Calu3 (cell line): ENCODE data around the gene IFNAR1. TPM values are rescaled to one million over a fixed set of nuclear protein-coding genes. Genes with fewer than 3 reads are reported as not detected.

Source experiments
- BruUV-seq: library from RNA; stranded (reverse); fragments of 400-500 nt; replicated peaks from 2 replicates; lab custom pipeline; 2021; lab: Mats Ljungman, UMichigan
- CTCF ChIA-PET: fragments of 300-600 bp; sonication (Branson Sonifier 250); formaldehyde crosslinking; loops from one replicate; lab custom pipeline; 2022; ENCODE audit warnings: antibody characterized with exemption; lab: Charles Lee
- DNase-seq: peaks from one replicate; pipeline ENCODE4 v3.0.0; 2022
- H3K27ac Mint-ChIP-seq: one replicate; pipeline ENCODE4 v1.8.0; 2022; ENCODE audit warnings: mixed read lengths; ENCODE audit not compliant: unreplicated experiment
- H3K27me3 Mint-ChIP-seq: one replicate; pipeline ENCODE4 v1.8.0; 2022; ENCODE audit warnings: mixed read lengths; ENCODE audit not compliant: unreplicated experiment
- H3K36me3 Mint-ChIP-seq: one replicate; pipeline ENCODE4 v1.8.0; 2022; ENCODE audit warnings: mild to moderate bottlenecking, moderate library complexity, mixed read lengths; ENCODE audit not compliant: insufficient read depth, unreplicated experiment
- H3K4me1 Mint-ChIP-seq: one replicate; pipeline ENCODE4 v1.8.0; 2022; ENCODE audit warnings: mild to moderate bottlenecking, low read depth, mixed read lengths; ENCODE audit not compliant: unreplicated experiment
- H3K4me3 Mint-ChIP-seq: one replicate; pipeline ENCODE4 v1.8.0; 2022; ENCODE audit warnings: mild to moderate bottlenecking, low read depth, moderate library complexity, mixed read lengths; ENCODE audit not compliant: unreplicated experiment
- H3K9me3 Mint-ChIP-seq: one replicate; pipeline ENCODE4 v1.8.0; 2022; ENCODE audit warnings: low read depth, mixed read lengths; ENCODE audit not compliant: unreplicated experiment
- intact Hi-C: fragments of 100-400 bp; cut with micrococcal nuclease; formaldehyde crosslinking; loops from one replicate; pipeline ENCODE4 v1.10.0; 2022; ENCODE audit not compliant: unreplicated experiment
- total RNA-seq: library from RNA; stranded (reverse); gene quantifications from 2 replicates; pipeline ENCODE4 v1.2.3, GENCODE V29; 2022
- TF ChIP-seq, protein P1 (sequence below): fragments of 200-600 bp; IDR thresholded peaks from one replicate; pipeline ENCODE4 v1.8.0; 2022; ENCODE audit warnings: antibody characterized with exemption; ENCODE audit not compliant: unreplicated experiment

The IFNAR1 gene
- total RNA-seq, 1 experiment from 2014 or later = 35.2 TPM

DNA sequence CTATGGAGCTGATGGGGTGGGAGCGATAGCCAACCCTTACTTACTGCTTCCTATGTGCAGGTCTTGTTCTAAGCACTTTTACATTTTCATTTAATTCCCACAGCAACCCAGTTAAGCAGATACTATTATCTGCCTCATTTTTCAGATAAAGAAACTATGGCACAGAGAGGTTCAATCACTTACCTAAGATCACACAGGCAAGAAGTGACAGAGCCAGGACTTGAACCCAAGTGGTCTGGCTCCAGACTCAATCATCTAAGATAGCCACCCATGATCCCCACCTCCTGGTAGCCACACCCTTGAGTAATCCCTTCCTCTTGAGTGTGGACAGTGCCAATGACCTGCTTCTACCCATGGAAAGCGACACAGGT lies 23.2 kb upstream of the IFNAR1 start:
- Mint-ChIP-seq H3K27me3 (no peaks in the 10 kb centered on the region), H3K27ac (no peak overlapping the region), H3K4me3 (no peak overlapping the region), H3K9me3 (no peaks in the 10 kb centered on the region), H3K36me3 (no peaks in the 10 kb centered on the region), H3K4me1 (peaks cover 12% of the 10 kb centered on the region)
- DNase-seq = no peak
- TF ChIP-seq, protein P1, sequence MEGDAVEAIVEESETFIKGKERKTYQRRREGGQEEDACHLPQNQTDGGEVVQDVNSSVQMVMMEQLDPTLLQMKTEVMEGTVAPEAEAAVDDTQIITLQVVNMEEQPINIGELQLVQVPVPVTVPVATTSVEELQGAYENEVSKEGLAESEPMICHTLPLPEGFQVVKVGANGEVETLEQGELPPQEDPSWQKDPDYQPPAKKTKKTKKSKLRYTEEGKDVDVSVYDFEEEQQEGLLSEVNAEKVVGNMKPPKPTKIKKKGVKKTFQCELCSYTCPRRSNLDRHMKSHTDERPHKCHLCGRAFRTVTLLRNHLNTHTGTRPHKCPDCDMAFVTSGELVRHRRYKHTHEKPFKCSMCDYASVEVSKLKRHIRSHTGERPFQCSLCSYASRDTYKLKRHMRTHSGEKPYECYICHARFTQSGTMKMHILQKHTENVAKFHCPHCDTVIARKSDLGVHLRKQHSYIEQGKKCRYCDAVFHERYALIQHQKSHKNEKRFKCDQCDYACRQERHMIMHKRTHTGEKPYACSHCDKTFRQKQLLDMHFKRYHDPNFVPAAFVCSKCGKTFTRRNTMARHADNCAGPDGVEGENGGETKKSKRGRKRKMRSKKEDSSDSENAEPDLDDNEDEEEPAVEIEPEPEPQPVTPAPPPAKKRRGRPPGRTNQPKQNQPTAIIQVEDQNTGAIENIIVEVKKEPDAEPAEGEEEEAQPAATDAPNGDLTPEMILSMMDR = no peak
- CTCF ChIA-PET = no interaction called here
- intact Hi-C loops = no loop called here
- BruUV-seq = no TSS peak

DNA sequence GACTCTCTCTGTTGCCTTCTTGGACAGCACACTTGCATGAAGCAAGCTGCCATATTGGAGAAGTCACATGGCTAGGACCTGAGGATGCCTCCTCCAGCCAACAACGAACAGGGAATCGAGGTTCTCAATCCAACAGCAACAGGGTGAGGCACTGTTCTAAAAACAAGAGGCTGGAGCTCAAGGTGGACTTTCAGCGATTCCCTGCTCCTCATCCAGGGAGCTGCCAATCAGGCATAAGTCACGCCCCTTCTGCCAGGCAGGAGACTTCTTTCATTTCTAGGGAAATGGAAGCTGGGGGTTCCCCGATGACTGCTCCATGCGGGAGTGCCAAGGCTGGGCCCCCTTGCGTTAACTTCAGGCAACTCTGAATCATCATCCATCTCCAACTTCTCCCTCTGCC lies 22.7 kb upstream of the IFNAR1 start:
- H3K9me3 Mint-ChIP-seq = no peaks in the 10 kb centered on the region
- H3K27me3 Mint-ChIP-seq = no peaks in the 10 kb centered on the region
- TF ChIP-seq, protein P1 = no peak
- peaks cover 12% of the 10 kb centered on the region for H3K4me1 Mint-ChIP-seq
- intact Hi-C loops = no loop called here
- DNase-seq = no peak
- no peak overlapping the region for H3K27ac Mint-ChIP-seq
- CTCF ChIA-PET = no interaction called here
- BruUV-seq = no TSS peak
- no peak overlapping the region for H3K4me3 Mint-ChIP-seq
- no peaks in the 10 kb centered on the region for H3K36me3 Mint-ChIP-seq

- CTCF ChIA-PET = no interaction called here
- DNase-seq = no peak
- Mint-ChIP-seq H3K27me3 (no peaks in the 10 kb centered on the region), H3K4me3 (no peak overlapping the region), H3K36me3 (no peaks in the 10 kb centered on the region), H3K4me1 (peaks cover 12% of the 10 kb centered on the region), H3K9me3 (no peaks in the 10 kb centered on the region), H3K27ac (no peak overlapping the region)
- no TSS peak for BruUV-seq
- intact Hi-C loops = no loop called here
- TF ChIP-seq, protein P1 = no peak
These were observed 22.0 kb upstream of the IFNAR1 start for GRCh38 chr21:33302796-33303195.

DNA sequence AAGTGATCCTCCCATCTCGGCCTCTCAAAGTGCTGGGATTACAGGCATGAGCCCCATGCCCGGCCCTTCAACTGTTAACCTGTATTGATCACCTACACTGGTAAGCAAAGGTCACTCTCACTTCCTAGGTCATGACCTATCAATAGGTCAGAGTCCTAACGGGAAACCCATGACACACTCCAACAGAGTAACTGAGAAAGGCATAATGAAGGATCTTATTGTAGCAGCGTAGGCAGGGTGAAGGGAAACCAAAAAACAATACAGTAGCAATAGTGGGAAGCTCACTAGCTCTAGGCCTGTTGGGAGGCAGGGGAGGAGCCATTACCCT lies 19.5 kb upstream of the IFNAR1 start:
- H3K36me3 Mint-ChIP-seq = no peaks in the 10 kb centered on the region
- no peaks in the 10 kb centered on the region for H3K9me3 Mint-ChIP-seq
- no peaks in the 10 kb centered on the region for H3K4me1 Mint-ChIP-seq
- DNase-seq = no peak
- H3K27me3 Mint-ChIP-seq = no peaks in the 10 kb centered on the region
- TF ChIP-seq, protein P1 = no peak
- H3K27ac Mint-ChIP-seq = no peak overlapping the region
- no TSS peak for BruUV-seq
- intact Hi-C loops = no loop called here
- CTCF ChIA-PET = no interaction called here
- H3K4me3 Mint-ChIP-seq = no peak overlapping the region
